ENCODE data around the gene OGG1.

Gene OGG1

DNA sequence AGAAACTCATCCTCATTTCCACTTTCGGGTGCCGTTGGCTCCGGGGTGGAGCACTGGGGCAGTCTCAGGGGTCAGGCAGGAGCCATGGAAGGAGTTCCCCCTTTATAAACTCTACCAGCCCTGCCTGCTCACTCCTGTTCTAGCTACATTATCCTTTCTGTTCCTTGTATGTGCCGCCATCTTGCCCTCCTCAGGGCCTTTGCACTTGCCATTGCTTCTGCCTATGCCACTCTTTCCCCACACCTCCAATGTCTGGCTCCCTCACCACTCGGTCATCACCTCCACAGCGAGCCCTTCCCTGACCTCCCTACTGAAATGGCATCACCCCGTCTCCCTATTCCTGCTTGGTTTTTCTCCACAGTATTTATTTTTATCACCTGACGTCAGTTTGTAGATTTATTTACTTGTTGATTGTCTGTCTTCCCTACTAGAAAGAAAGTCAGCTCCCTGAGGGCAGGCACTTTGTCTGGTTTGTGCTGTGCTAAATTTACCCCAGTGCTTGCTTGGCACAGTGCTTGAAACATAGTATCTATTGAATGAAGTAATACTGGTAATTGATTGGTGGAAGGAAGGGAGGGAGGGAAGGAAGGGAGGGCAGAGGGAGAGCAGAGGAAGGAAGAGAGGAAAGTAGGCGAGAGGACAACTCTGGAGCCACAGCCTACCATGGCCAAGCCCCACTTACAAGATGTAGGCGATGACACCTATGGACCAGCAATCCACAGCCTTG is 11.2 kb downstream of the OGG1 start:
- H3K4me3 ChIP-seq (ENCODE audit: low read depth, low read length), result no peak overlapping the region
- TF ChIP-seq, protein P1, sequence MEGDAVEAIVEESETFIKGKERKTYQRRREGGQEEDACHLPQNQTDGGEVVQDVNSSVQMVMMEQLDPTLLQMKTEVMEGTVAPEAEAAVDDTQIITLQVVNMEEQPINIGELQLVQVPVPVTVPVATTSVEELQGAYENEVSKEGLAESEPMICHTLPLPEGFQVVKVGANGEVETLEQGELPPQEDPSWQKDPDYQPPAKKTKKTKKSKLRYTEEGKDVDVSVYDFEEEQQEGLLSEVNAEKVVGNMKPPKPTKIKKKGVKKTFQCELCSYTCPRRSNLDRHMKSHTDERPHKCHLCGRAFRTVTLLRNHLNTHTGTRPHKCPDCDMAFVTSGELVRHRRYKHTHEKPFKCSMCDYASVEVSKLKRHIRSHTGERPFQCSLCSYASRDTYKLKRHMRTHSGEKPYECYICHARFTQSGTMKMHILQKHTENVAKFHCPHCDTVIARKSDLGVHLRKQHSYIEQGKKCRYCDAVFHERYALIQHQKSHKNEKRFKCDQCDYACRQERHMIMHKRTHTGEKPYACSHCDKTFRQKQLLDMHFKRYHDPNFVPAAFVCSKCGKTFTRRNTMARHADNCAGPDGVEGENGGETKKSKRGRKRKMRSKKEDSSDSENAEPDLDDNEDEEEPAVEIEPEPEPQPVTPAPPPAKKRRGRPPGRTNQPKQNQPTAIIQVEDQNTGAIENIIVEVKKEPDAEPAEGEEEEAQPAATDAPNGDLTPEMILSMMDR (IDR thresholded peaks at IDR 0.05; ENCODE audit: low read depth, low read length, missing control alignments), result no peak
- DNase-seq (ENCODE audit: low read depth), result no peak

DNA sequence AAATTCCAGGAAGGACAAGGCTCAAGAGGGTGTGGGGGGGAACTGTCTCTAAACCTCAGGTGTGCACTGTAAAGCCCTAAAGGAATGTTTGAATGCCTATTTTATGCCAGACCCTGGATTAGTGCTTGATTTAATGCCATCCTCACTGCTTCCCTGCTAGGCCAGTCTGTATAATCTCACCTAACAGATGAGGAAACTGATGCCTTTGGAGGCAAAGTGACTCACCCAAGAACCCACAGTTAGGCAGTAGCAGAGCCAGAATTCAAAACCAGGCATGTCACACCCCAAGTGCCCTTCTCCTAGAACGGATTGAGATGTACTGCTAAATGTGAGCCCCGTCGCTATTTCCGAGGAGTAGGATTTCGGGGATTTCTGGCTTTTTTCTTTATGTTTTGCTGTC is 12.2 kb downstream of the OGG1 start:
- TF ChIP-seq, protein P1 (IDR thresholded peaks at IDR 0.05; ENCODE audit: low read depth, low read length, missing control alignments), result no peak
- H3K4me3 ChIP-seq (ENCODE audit: low read depth, low read length), result no peak overlapping the region
- DNase-seq (ENCODE audit: low read depth), result no peak

DNA sequence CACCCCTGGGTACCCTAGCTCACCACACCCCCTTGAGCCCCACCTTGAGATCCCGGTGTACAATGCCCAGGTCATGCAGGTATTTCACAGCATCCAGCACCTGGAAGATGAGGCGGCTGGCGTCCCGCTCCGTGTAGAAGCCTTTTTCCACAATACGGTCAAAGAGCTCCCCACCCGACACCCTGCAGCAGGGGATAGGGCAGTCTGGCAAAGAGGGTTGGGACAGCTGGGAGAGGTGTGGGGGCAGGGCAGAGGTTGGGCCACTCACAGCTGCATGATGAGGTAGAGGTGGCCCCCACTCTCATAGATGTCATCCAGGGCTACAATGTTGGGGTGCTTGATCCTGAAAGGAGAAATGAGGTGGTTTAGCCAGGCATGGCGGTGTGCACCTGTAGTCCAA is 13.1 kb downstream of the OGG1 start:
- no peak for DNase-seq (ENCODE audit: low read depth)
- TF ChIP-seq, protein P1 (IDR thresholded peaks at IDR 0.05; ENCODE audit: low read depth, low read length, missing control alignments), result no peak
- H3K4me3 ChIP-seq (ENCODE audit: low read depth, low read length), result no peak overlapping the region

DNA sequence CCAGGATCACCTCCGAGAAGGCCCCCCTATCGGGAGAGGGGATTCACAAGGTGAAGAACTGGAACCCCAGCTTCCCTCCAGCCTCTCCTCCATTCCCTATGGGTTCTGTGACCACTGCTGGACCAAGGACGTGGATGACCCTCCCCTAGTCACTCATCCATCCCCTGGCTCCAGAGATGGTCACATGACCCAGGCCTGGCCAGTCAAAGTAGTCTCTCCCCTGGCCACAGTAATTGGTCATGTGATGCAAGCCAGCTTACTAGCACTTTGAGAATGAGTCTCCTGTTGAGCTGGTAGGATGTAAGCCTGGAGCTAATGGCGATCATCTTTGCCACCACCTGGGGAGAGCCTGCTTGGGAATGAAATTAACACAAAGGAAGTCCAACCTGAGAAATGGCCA is 16.1 kb downstream of the OGG1 start:
- no peak for DNase-seq (ENCODE audit: low read depth)
- TF ChIP-seq, protein P1 (IDR thresholded peaks at IDR 0.05; ENCODE audit: low read depth, low read length, missing control alignments), result no peak
- H3K4me3 ChIP-seq (ENCODE audit: low read depth, low read length), result no peak overlapping the region

DNA sequence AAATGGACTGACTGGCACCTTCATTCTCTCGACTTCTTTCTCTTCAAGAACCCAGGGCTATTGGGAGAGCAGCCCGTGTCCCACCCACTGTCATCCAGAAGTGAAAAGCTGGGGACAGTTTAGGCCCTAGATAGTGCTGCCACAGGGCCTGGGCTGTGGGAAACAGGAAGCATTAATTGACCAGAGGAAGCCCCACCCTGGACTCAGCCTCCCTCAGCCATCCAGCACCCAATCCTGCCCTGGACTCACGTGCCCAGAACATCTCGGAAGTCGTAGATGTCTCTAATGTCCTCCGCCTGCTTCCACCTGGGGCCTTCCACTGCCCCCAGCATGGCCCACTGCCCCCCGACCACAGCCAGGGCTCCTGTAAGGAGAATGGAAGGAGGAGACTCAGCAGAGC is 17.7 kb downstream of the OGG1 start:
- no peak for DNase-seq (ENCODE audit: low read depth)
- H3K4me3 ChIP-seq (ENCODE audit: low read depth, low read length), result no peak overlapping the region
- TF ChIP-seq, protein P1 (IDR thresholded peaks at IDR 0.05; ENCODE audit: low read depth, low read length, missing control alignments), result no peak

DNA sequence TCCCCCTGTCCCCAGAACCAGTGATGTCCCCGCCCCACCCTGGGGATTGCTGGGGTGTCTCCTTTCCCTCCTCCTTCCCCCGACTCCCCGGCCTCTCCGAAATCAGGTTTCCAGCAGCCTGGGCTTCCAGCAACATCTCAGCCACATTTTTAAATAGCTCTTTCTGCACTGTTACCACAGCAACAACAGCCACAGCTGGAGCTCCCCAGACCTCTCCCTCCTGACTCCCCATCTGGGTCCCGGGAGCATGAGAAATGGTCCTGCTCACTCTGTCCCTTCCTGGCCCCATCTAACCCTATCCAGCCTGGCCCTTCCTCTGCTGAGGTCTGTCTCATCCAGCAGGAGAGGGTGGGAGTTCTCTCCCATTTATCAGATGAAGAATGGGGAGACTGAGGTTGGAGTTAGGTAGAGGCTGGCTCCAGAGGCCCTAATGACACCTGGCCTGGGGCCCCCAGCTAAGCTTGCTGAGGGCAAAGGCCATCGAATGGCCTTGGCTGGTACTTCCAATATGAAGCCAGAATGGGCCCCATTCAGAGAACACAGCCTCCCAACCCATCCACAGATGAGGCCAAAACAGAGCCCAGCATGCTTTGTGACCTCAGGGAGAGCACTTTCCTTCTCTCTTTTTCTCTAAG is 18.5 kb downstream of the OGG1 start:
- TF ChIP-seq, protein P1 (IDR thresholded peaks at IDR 0.05; ENCODE audit: low read depth, low read length, missing control alignments), result no peak
- DNase-seq (ENCODE audit: low read depth), result no peak
- H3K4me3 ChIP-seq (ENCODE audit: low read depth, low read length), result no peak overlapping the region

GRCh38 chr3:9769012-9769411 is 19.3 kb downstream of the OGG1 start:
- H3K4me3 ChIP-seq (ENCODE audit: low read depth, low read length), result peak overlapping the region; percentile 41
- DNase-seq (ENCODE audit: low read depth), result no peak
- TF ChIP-seq, protein P1 (IDR thresholded peaks at IDR 0.05; ENCODE audit: low read depth, low read length, missing control alignments), result no peak
